Fibroblast of gingiva (primary cell): Measurements from ENCODE around the gene SVEP1.
"Not testable (repeated sequence)": the region's sequence is repeated elsewhere in the genome, so short reads cannot be mapped to it uniquely, and the experiment has no call there.

Experiments
- DNase-seq: peaks from one replicate; pipeline ENCODE4 v3.0.0-alpha.2; 2011; ENCODE audit warnings: low read depth

SVEP1 gene

GRCh38 chr9:110358992-110359391 is 220.5 kb downstream of the SVEP1 start:
- not testable (repeated sequence) for DNase-seq

DNA sequence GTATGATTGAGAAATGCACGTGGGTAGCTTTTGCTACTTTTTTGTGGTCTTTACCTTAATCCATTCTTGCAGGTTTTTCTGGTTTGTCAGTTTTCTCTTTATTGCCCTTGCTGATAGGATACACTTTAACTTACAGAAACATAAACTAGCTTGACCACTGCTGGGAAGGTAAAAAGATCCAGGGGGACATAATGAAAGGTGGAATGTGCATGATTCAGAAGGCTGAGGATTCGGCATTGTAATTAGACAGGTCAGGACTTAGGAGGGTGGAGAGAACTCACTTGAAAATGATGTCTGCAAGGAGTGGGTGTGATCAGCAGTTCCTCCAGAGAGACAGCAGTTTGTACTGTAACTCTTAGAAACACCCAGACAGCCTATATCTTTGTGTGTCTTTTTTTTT is 222.0 kb downstream of the SVEP1 start:
- no peak for DNase-seq

DNA sequence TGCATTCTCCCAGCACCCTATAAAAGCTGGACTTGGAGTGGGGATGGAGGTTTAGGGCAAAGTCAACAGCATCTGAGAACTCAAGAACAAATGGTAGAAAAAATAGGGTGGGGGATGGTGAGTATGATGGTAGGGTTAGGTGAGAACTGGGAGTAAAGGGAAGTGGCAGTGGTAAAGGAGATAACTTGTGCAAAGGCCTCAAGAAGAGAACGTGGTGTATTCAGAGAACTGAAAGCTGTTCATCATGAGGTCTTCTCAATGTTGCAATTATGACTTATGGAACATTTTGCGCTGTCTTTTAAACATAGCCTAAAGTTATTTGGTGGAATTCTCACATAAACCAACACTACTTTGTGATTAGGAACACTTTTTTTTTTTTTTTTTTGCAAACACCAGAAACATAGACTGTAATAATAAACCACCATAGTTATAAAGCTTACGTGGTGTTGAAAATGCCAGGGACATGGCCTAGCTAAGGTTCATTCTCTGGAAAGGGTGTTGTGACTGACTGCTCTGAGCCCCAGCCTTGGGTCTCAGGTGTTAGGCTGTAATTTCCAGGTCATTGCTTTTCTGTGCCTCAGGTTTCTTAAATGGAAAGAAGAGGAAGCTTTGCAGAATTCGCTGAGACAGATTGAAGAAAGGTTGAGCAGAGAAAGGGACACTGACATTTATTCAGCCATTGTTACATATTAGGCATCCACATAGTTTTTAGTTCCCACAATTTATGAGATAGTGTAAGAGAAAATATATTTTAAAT is 222.7 kb downstream of the SVEP1 start:
- no peak for DNase-seq

DNA sequence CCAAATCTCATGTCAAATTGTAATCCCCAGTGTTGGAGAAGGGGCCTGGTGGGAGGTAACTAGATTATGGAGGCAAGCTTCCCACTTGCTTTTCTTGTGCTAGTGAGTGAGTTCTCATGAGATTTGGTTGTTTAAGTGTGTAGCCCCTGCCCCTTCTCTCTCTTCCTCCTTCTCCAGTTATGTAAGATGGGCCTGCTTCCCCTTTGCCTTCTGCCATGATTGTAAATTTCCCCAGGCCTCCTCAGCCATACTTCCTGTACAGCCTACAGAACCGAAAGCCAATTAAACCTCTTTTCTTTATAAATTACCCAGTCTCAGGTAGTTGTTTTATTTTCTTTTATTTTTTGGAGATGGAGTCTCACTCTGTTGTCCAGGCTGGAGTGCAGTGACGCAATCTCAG is 223.6 kb downstream of the SVEP1 start:
- no peak for DNase-seq

- DNase-seq = peak; percentile 65
Measured at GRCh38 chr9:110351009-110351467, 228.5 kb downstream of the SVEP1 start.

- no peak for DNase-seq
Measured at GRCh38 chr9:110346325-110346724, 233.2 kb downstream of the SVEP1 start.

DNA sequence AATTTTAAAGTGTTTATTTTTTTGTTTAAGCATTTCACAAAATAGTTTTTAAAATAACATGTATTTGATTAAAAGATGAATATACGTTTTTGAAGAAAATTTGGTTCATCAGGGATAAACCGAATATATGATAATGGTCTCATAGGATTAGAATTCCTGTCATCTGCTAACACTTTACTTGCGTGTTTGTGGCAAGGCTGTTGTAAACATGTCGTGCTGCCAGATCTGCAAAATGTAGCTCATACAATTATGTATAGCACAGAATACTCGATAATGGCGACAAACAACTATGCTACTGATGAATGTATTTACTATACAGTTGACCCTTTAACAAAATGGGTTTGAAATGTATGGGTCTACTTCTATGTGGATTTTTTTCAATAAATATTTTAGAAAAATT is 234.7 kb downstream of the SVEP1 start:
- DNase-seq = peak; percentile 37

- no peak for DNase-seq
Measured at GRCh38 chr9:110343551-110343950, 236.0 kb downstream of the SVEP1 start.

- DNase-seq = peak; percentile 9
Measured at GRCh38 chr9:110340306-110340705, 239.2 kb downstream of the SVEP1 start.

DNA sequence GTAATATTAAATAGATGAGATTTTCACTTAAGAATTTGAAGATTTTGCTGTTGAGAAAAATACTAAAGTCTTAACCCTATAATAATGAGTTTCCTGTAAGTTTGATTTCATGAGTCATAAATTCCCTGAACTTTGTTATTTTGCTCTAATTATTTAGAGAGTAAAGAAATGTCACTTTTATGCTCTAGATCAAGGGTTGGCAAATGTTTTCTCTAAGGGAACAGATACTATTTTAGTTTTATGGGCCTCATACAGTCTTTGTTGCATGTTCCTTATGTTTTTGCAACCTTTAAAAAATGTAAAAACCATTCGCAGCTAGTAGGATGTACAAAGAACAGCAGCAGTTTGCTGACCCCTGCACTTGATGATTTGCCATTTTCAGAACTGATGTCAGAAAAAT is 241.4 kb downstream of the SVEP1 start:
- peak; percentile 18 for DNase-seq

DNA sequence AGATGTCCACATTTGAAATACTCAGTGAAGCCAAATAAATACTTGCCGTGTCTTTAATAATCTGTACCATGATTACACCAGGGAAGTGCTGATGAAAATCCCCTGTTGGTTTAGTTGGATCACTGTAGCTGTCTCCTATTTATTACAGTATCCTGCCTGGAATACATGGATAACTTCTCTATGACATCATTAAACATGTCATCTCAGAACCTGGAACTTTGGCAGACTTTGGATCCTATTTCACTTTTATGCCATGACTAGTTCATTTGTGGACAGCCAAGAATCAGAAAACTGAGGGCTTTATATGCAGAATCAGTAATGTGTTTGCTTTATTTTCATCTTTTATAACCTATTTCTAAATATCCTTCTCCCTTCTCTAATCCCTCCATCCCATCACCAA is 241.8 kb downstream of the SVEP1 start, which contains the start of gene TXNDC8:
Gene TXNDC8 (minus strand): TSS at position 137 of the 400 bp plus-strand sequence.
- peak; percentile 61 for DNase-seq

GRCh38 chr9:110336363-110336762 is 243.2 kb downstream of the SVEP1 start:
- DNase-seq = no peak

- DNase-seq = no peak
Measured at GRCh38 chr9:110334871-110335270, 244.7 kb downstream of the SVEP1 start.

- no peak for DNase-seq
Measured at GRCh38 chr9:110334183-110334582, 245.4 kb downstream of the SVEP1 start.

DNA sequence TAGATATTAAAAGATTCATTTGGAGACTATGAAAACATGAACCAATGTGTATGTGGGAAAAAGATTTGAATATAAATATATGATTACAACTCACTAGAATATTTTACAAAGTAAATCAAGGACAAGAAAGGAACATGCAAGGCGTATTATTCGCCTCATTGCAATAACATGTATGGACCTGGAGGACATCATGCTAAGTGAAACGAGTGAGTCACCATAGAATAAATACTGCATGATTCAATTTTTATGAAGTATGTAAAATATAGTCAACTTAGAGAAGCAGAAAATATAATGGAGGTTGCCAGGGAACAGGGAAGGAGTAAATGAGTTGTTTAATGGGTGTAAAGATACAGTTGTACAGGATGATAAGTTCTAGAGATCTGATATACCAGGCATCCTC is 246.8 kb downstream of the SVEP1 start:
- DNase-seq = no peak

- peak; percentile 86 for DNase-seq
Measured at GRCh38 chr9:110330484-110331105, 248.9 kb downstream of the SVEP1 start.

DNA sequence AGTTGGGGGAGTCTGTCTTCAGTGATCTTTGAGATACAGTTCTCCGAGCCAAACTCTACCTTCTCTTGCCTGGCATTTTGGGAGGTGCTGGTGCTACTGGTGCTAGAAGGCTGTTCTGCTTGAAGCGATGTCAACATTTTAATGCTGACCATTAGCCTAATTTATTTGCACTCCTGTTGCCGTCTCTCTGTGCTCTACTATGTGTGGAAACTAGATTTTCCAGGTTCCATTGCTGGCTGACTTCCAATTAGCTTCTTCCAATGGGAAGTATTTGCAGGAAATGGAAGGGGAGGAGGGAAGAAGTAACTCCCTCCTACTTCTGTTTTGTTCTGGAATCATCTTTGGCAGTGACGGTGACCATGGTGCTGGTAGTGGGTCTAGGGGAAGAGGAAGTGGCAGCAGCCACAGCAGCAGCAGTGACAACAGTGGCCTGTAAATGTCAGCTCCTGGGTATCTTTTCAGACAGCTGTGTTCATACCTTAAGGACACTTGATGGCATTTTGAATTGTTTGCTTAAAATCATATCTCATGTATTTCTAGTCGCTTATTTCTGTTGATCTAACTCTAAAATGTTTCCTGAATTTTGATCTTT is 249.8 kb downstream of the SVEP1 start:
- no peak for DNase-seq

- no peak for DNase-seq
Measured at GRCh38 chr9:110328763-110329162, 250.8 kb downstream of the SVEP1 start.

DNA sequence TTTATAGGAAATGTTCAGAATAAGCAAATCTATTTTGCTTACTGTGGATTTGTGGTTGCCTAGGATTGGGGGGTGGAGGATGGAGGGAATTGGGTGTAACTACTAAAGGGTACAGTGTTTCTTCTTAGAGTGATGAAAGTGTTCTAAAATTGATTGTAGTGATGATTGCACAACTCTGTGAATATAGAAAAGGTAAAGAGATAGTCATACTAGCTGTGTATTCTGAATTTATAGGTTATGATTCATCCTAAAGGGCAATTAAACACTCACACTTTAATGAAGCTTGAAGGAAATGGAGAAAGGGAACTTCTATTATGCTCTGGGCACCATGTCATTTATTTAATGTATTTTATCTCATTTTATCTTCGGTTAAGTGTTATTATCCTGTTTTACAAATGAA is 251.8 kb downstream of the SVEP1 start:
- DNase-seq = no peak

DNA sequence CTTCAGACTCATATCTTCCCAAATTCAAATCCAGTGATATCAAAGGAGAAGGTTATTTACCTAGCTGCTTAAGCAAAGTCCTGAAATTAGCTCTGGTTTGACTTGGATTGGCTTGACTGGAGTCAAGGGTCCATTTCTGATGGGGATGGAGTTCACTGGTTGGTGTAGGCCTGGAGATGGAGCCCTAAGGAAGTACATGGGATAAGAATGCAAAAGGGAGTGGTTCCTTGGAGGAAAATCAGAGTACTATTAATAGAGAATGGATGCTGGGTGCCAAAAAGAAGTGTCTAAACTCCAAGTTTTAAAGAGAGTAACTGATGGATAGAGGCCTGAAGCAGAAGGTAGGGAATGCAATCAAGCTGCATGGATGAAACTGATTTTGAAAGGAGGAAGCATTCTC is 255.7 kb downstream of the SVEP1 start:
- no peak for DNase-seq

DNA sequence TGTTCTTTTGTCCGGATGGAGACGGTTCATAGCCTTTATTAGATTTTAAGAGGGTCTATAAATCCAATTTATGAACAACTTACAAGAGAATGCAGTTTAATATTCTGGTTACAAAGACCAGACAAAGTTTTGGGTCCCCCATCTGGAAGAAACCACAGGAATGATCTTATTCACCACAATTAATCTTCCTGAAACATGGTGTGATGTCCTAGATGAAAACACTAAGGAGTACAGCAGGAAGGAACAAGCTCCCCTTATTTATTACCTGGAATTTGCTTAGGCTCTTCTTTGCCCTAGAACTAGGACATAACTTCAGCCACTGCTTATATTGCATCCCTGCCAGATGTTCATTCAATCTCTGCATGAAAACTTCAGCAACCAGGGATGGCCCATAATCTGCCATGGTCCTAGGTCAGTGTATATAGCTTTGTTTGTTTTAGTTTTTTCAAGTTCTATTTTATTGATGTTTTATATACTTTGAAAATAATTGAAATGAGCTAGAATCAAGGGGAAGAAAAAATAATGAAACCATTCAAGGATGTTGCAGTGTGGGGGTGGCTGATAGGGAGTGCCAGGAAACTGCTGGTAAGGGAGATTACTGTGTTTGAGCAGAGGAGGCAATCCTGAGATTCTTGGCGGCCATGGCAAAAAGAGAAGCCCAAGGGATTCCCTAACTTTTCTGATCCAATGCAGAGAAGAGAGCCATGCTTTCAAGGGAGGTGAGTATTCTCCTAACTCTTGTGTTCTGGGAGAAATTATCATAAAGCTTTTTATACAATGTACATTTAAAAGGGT is 258.7 kb downstream of the SVEP1 start:
- peak; percentile 20 for DNase-seq

DNA sequence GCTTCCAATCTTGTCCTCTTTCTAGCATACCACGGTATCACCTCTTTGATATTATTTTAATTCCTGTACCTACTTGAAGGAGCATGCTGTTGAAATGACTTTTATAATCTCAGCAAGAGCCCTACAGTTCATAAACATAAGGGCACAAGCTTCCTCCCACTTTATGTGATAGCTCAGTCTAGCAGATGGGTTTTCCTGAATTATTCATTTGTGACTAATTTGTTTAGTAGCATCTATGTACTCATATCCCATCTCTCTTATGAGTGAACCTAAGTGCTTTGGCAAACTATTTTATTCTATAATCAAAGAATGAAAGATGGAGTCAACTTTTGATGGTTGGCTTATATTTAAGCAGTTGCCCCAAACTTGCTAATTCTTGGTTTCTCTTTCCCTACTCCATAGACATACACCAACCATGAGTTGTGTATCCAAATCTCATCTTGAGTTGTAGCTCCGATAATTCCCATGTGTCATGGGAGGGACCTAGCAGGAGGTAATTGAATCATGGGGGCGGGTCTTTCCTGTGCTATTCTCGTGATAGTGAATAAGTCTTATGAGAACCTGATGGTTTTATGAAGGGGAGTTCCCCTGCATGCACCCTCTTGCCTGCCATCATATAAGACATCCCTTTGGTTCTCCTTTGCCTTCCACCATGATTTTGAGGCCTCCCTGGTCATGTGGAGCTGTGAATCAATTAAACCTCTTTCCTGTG is 259.6 kb downstream of the SVEP1 start:
- no peak for DNase-seq
